Thyroid gland (tissue), 4 donors: ENCODE results near the gene RAD51C.

Experiments
- POLR2A ChIP-seq, 2 donors: fragments of 450-650 bp; IDR thresholded peaks; one replicate each; pipeline ENCODE4 v1.6.1; 2017; ENCODE audit warnings: antibody characterized with exemption in 2 of 2, mild to moderate bottlenecking in 2 of 2, moderate library complexity in 1 of 2
- TF ChIP-seq, protein P1 (sequence below), 6 experiments: fragments of 200-600 bp in 3 of 6; fragments of 450-650 bp in 3 of 6; sonication (generic) in 3 of 6; IDR thresholded peaks; one replicate each; pipeline ENCODE4 v1.5.1; 2016 to 2019; ENCODE audit warnings: antibody characterized with exemption in 6 of 6, mild to moderate bottlenecking in 2 of 6, inconsistent platforms in 1 of 6, moderate library complexity in 1 of 6

DNA sequence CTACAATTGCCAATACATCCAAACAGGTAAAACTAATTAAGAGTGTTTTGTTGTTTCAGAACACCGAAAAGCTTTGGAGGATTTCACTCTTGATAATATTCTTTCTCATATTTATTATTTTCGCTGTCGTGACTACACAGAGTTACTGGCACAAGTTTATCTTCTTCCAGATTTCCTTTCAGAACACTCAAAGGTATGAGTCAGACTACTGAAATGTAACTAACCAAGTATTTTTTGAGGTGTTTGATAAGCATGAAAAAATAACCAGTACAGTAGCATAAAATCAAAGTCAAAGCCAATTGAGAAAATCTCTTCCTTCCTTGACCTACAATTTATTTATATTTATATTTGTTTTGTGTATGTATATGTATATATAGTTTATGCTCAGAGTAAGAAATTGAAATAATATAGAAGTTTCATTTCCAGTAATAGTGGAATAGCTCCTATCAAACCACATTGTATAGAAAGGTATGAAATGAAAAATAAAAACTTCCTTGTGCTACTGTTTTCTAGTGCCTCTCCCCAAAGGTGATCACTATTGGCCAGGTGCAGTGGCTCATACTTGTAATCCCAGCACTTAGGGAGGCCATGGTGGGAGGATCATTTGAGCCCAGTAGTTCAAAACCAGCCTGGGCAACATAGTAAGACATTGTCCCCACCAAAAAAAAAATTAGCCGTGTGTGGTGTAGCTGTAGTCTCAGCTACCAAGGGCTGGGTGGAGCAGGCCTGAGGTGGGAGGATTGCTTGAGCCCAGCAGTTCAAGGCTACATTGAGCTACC, 10.9 kb downstream of the RAD51C start:
- TF ChIP-seq, protein P1, sequence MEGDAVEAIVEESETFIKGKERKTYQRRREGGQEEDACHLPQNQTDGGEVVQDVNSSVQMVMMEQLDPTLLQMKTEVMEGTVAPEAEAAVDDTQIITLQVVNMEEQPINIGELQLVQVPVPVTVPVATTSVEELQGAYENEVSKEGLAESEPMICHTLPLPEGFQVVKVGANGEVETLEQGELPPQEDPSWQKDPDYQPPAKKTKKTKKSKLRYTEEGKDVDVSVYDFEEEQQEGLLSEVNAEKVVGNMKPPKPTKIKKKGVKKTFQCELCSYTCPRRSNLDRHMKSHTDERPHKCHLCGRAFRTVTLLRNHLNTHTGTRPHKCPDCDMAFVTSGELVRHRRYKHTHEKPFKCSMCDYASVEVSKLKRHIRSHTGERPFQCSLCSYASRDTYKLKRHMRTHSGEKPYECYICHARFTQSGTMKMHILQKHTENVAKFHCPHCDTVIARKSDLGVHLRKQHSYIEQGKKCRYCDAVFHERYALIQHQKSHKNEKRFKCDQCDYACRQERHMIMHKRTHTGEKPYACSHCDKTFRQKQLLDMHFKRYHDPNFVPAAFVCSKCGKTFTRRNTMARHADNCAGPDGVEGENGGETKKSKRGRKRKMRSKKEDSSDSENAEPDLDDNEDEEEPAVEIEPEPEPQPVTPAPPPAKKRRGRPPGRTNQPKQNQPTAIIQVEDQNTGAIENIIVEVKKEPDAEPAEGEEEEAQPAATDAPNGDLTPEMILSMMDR (IDR thresholded peaks at IDR 0.05) = no peak
- no peak for TF ChIP-seq POLR2A (IDR thresholded peaks at IDR 0.05)
